Stimulated activated CD8-positive, alpha-beta memory T cell treated with anti-CD3 and anti-CD28 coated beads, Interleukin-7, amount 100 ng/mL, for 48 hours (primary cell): ENCODE data around the gene SNAPC4.

Experiments used
- DNase-seq, 2 donors: peaks; one replicate each; pipeline ENCODE4 v3.0.0-alpha.2; 2020; ENCODE audit warnings: low read depth in 1 of 2; ENCODE audit errors: extremely low read depth in 1 of 2

Gene SNAPC4

DNA sequence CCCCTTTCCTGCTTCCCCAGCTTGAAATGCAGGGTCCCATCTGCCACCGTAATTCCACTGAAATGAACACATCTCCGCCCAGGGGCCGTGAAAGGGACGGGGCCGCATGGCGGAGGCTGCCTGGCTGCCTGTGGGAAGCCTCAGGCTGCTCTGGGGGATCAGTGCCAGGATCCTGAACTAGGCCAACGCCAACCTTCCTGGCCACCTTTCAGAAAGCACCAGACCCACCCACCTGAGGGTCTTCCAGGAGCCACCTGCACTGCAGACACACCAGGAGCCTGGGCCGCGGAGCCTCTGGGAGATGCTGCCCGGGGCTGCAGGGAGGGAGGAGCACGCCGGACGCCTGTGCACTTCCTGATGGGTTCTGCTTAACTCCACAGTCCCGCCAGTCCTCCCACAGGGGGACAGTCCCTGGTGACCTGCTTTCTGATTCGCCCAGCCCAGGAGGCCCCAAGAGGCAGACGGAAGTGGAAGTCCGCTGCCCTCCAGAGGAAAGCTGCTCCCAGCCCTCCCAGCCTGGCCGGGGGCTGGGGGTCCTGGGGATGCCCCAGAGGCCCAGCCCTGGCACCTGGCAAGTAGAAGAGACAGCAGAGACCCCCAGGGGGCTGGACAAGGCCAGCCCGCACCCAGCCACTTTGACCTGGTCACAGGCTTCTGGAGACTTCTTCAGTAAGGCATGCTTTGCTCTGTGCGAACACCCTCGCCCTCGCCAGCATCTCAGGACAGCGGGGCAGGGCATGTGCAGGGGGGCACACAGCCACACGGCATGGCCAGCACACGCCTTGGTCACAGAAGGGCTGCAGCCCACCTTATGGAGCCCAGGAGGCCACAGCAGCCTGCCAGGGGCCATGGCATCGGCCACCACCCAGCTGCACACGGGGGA lies 26.4 kb downstream of the SNAPC4 start, which contains the start of gene CARD9:
Gene CARD9, minus strand, starts transcription at position 370 of the 883 bp plus-strand sequence. CDS start 1,591 bp downstream, outside the sequence.
- peak in 1 of 2 donors; percentile 12 for DNase-seq

GRCh38 chr9:136372561-136373299 lies 27.2 kb downstream of the SNAPC4 start:
- DNase-seq = no peak

DNA sequence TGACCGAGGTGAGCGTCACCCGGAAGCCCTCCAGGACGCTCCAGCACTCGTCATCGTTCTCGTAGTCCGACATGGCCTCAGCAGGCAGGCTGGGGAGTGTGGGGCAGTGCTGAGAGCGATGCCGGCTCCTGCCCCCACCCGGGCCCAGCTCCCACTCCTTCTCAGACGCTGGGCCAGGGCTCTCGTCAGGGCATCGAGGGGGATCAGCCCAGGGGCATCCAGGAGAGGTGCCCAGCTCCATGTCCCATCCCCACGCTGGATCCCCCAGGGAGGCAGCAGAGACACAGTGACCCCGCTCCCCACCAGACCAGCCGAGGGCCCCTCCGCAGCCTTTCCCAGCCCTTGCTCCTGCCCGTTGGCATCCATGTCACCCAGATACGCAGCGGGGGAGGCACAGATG lies 28.0 kb downstream of the SNAPC4 start:
- no peak for DNase-seq

DNA sequence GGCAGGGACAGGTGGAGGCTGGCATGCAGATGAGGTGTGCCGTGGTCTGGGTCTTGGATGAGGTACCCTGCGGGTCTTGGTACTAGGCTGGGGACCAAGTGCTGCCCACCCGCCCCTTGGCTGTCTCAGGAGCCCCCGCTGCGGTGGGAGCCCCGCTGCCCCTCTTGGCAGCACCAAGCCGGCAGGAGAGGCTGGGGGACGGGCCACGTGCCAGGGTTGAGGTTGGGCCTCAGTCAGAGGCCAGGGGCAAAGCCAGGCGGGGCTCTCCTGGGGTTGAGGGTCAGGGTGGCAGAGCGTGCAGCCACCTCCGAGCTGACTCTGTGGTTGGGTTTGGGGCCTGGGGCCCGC lies 28.5 kb downstream of the SNAPC4 start:
- no peak for DNase-seq

DNA sequence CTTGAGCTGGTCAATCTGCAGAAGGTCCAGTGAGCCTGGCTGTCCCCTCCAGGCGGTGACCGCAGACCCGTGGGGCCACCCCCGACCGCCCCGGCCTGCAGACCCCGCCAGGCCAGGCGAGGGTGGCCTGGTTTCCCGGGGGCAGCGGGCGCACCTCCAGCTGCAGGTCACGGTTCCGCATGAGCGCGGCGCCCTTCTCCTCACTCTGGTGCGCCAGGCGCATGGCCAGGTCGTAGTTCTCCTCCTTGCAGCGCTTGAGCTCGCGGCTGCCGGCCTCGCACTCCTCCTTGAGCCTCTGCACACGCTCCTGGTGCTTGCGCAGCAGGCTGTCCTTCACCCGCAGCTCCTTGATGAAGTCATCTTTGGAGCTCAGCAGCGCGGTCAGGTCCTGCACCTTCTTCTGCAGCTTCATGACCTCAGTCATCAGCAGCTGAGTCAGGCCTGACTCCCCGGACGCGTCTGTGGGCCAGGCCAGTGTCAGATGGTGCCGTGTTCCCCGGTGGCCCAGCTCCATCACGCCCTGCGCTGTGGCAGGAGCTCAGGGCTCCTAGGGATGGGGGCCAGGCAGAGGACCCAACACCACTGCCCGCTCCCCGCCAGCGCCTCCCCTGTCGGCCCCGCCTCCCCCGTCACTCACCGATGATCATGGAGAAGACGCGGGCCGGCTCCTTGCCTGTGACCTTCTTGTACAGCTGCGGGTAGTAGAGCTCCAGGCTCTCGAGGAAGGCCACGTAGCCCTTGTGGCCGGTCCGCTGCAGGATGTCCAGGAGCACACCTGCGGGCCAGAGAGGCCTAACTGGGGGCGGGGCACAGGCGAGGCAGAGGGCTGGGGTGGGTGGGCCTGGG lies 29.1 kb downstream of the SNAPC4 start:
- DNase-seq = no peak

DNA sequence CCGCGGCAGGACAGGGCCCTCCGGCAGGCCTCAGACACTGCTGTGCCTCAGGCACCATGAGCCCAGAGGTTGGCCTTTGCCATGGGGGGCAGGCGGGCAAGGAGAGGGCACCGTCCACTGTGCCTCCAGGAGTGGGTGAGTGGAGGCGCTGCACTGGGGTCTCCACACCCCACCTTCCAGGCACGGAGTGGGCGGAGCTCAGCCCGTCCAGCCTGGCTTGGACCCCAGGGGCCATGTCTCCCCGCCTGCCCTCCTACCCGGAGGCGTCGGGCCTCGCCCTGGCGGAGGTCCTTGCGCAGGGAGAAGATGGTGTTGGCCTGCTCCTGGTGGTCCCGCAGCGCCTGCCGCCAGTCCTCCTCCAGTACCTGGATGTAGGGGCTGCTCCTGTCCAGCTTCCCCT lies 29.9 kb downstream of the SNAPC4 start:
- DNase-seq = no peak

DNA sequence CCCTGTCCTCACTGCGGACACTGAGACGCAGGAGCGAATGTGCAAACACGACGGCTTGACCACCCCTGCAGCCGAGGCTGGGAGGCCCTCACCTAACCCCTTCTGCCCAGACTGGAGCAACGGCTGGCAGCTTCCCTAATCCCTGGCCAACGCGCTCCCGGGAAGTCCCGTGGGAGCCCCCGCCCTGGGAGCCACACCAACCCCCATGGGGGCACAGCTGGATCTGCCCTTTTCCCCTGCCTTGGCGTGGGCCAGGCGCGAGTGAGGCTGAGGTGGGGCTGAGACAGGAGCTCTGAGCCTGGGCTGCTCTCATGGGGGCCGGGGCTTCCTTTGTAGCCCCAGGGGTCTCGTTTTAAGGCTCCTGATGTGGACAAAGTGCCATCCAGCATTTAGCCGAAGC lies 31.8 kb downstream of the SNAPC4 start:
- DNase-seq = no peak

DNA sequence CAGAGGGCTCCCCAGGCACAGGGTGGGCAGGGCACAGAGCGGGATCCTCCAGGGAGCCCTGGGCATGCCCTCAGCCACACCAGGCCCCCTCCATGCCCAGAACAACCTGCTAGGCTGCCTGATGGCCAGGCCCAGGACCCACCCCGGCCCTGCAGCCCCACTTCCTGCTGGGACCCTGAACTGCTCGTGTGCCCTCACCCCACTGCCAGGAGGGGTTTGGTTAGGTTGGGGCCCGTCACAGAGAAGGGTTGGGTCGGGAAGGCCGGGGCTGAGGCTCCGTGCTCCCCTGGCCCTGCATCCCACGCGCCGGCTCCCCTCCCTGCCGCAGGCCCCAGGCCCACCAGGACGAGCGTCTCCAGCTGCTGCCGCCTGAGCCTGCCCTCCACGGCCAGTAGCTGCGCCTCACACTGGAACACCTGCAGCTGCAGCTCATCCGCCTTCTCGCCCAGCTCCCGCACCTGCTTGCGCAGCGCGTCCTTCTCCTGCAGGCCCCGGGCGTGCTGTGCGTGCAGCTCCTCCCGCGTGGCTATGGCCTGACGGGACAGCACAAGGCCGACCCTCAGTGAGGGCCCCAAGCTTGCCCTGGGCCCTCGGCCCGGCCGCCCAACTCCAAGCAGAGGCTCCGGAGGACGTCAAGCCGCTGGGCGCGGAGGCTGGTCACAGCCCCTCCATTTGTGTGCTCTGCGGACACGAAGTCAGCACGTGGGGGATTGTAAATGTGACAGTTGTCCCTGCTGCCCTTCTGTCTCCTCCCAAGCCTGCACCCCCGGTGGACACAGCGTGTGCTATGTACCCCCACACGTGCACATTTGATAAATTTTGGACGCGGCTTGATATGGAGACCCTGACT lies 32.4 kb downstream of the SNAPC4 start:
- DNase-seq = no peak

DNA sequence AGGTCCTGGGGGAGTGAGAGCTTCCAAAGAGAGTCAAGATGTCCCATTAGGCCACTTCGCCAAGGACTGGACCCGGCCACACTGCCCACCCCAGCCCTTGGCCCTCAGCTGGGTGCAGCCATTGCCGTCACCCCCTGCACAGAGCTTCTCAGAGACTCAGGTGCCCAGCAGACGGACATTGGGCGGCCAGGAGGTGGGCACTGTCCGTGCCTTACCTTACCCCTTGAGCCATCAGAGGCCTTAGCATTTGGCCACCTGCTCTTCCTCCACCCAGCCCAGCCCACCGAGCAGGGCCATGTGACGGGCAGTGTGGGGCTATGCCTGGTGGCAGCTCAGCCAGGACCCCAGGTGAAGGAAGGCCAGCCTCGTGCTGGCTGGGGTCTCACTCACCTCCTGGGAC lies 33.1 kb downstream of the SNAPC4 start:
- DNase-seq = no peak

GRCh38 chr9:136365775-136366222 lies 34.2 kb downstream of the SNAPC4 start:
- DNase-seq = no peak

DNA sequence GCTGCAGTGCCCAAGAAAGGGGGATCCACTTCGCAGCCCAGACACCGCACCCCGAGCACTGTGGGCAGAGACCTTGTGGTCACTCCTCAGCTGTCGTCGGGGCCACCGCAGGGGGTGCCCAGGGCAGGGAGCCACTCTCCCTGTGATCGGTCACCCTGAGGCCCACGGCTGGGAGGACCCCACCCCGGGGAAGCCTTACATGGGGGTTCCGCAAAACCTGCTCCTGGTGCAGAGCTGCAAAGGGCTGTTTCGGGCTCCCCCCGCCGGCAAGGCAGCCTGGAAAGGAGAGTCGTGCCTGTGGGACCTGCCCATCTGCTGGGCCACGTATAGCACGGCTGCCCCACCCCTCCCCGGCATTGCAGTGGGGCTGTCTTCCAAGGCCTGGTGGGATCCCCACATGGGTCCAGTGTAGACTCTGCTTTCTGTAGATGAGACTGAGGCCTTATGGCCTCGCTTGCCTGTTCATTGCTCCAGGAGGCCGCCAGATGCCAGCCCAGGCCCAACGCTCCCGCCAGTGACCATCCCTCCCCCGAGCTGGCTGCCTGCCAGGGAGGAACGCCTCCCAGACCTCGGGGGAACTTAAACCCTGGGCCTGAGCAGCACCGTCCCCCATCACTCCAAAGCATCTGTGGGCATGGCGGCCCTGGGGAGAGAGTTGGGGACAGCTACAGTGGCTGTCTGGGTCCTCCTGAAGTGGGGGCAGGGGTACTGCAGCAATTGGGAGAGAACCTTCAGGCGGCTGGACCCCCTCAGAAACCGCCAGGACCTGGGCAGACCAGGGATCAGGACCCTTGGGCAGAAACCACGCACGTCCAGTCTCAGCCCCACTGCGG lies 34.8 kb downstream of the SNAPC4 start:
- no peak for DNase-seq

DNA sequence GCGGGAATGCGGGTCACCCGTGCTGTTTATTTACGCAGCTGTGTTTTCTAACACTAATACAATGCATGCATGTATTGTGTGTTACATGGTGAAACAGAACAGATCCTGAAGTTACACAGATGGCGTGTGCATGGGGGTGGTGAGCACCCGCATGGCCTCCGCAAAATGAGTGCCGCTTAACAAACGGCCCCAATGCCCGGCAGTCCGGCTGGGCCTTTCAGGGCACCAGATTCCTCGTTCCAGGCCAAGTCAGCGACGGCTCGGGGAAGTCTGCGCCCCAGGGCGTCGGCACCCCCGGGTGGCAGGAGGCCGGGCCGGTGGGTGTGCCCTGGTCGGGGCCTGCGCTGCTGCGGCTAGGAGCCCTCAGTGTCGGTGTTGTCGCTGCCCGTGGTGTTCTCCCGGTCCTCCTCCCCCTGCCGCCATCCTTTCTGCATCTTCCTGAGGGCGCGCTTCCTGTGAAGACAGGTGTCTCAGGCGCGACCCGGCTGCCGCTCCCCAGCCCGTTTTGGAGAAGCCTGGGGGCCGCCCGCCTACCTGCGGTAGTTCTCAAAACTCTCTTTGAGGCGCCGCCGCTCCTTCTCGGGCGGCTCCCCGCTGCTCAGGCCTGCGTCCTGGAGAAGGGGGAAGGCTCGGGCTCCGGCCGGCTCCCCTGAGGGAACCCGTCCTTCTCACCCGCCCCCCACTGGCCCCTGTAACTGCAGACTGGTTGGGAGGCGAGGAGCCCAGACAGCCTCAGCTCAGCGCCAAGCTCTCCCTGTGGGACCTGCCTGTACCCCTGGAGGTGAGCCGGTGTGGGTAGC lies 35.8 kb downstream of the SNAPC4 start:
- no peak for DNase-seq

DNA sequence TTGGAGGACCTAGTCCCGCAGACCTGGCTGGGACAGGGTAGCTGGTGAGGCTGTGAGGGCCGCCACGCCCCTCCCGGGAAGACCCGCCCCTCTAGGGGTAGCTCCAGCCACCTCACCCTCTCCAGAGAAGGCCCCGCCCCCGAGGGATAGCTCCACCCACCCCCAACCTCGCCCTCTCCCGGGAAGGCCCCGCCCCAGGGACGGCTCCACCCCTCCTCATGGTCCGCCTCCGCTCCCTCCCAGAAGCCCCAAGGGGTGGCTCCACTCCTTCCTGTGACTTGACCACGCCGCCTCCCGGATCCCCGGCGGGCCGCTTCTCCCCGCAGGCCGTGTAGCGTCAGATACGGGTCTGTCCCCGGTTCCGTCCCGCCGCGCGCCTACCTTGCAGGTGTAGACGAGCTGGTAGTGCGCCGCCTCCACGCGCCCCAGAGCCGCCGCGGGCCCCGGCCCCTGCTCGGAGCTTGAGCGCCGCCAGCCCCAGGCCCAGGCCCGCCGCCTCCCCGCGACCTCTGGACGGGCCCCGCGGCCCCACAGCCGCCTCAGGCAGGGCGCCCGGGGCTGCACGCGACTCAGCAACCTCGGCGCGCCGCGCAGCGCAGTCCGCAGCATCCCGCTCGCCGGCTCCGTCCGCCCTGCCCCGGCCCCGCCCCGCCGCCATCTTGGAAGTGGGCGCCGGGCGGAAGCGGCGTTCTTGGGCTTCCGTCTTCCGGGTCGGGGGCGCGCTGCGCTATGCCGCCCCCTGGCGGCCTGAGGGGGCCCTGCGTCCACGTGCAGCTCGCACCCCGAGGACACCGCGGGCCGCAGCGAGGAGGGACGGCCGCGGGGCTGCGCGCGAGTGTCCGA lies 36.6 kb downstream of the SNAPC4 start, which contains the start of gene DNLZ:
Gene DNLZ, minus strand, starts transcription at position 639 of the 843 bp plus-strand sequence. Its CDS starts 30 bp downstream, at position 609.
- peak; percentile 90 to 93 for DNase-seq

- DNase-seq = no peak
Observed at GRCh38 chr9:136362450-136362784, 37.6 kb downstream of the SNAPC4 start.

DNA sequence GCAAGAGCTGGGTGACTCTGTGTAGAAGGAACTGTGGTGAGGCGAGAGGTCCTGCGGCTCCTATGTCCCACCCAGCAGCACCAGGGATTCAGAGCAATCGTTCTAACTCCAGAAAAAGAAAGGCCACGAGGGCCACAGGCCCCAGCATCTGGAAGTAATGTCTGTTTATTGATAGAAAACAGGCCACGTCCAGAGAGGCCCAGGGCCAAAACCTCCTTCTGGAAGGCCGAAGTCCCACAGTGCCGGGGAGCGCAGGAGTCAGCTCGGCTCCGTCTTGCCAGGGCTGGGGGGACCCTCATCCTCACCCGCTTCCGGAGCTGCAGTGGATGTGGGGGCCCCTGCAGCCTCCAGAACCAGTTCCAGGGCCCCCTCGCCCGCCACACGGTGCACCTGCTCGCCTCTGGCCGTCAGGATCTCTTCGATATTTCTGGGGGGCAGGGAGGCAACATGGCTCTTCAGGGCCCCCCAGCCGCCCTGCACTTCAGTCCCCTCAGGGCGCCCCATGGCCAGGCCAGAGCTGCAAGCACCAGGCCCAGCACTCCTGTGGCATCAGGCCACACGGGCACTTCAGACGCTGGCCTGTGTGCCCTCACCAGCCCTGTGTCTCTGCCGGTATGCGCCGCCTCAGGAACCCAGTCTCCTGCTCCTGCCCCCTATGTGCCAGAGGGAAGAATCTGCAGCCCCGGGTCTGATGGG lies 38.1 kb downstream of the SNAPC4 start:
- no peak for DNase-seq

DNA sequence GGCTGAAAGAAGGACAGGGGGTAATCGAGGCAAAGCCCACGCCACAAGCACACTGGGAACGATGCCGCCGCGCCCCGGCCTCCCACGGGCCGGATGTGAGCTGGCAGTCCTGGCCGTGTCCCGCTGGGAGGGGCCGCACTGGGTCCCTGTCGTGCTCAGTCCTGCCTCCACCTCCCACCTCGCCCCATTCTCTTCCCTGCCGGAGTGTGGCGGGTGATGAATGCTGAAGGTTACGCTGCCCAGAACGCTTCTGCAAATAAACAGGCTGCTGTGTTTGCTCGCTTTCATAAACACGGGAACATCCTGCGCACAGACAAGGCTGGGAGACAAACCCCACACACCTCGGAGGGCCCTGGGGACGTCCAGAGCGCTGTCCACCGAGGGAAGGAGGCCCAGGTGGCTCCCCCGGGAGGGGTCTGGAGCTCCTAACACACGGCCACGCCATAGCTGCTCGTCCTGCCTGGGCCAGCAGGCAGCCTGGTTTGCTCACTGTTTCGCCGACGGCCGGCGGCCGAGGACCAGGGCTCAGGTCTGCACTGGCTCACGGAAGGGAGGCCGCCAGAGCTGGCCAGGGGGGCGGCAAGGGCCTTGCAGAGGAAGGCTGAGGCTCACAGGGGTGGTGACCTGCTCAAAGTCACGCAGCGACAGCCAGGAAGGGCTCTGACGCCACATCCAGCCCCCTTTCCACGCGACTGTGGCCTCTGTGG lies 38.8 kb downstream of the SNAPC4 start:
- DNase-seq = no peak
